DND-41 (cell line): Measurements from ENCODE around the gene CSRP1.
"Not testable (repeated sequence)": the region's sequence is repeated elsewhere in the genome, so short reads cannot be mapped to it uniquely, and the experiment has no call there.

Experiments
- EZH2 ChIP-seq: IDR thresholded peaks from 3 replicates; pipeline ENCODE4 v1.6.1; 2012; ENCODE audit warnings: borderline replicate concordance, low read depth, mild to moderate bottlenecking, moderate library complexity, low read length, inconsistent platforms; ENCODE audit not compliant: severe bottlenecking
- TF ChIP-seq, protein P1 (sequence below): IDR thresholded peaks from 2 replicates; pipeline ENCODE4 v1.5.1; 2012; ENCODE audit warnings: borderline replicate concordance, low read length, moderate library complexity, mild to moderate bottlenecking; ENCODE audit not compliant: poor library complexity, severe bottlenecking; ENCODE audit errors: extremely low read depth

GRCh38 chr1:201472321-201472720 is 34.6 kb downstream of the CSRP1 start:
- TF ChIP-seq, protein P1, sequence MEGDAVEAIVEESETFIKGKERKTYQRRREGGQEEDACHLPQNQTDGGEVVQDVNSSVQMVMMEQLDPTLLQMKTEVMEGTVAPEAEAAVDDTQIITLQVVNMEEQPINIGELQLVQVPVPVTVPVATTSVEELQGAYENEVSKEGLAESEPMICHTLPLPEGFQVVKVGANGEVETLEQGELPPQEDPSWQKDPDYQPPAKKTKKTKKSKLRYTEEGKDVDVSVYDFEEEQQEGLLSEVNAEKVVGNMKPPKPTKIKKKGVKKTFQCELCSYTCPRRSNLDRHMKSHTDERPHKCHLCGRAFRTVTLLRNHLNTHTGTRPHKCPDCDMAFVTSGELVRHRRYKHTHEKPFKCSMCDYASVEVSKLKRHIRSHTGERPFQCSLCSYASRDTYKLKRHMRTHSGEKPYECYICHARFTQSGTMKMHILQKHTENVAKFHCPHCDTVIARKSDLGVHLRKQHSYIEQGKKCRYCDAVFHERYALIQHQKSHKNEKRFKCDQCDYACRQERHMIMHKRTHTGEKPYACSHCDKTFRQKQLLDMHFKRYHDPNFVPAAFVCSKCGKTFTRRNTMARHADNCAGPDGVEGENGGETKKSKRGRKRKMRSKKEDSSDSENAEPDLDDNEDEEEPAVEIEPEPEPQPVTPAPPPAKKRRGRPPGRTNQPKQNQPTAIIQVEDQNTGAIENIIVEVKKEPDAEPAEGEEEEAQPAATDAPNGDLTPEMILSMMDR = not testable (repeated sequence)
- not testable (repeated sequence) for TF ChIP-seq EZH2
